HepG2 (cell line): Measurements from ENCODE around the gene C20orf204. TPM values are rescaled to one million over a fixed set of nuclear protein-coding genes. Genes with fewer than 3 reads are reported as not detected.

Experiments
- AFF4 ChIP-seq: sonication (generic); formaldehyde crosslinking; IDR thresholded peaks from 2 replicates; pipeline ENCODE4 v1.4.0; 2020; ENCODE audit warnings: missing genetic modification reagents
- AGO2 ChIP-seq: fragments of 200-400 bp; formaldehyde crosslinking; optimal IDR thresholded peaks from 2 replicates; pipeline ENCODE3; 2017; ENCODE audit warnings: mild to moderate bottlenecking, low read depth, low read length, moderate library complexity
- CENPT ChIP-seq: sonication (generic); formaldehyde crosslinking; IDR thresholded peaks from 2 replicates; pipeline ENCODE4 v1.8.0; 2022; ENCODE audit warnings: low read depth, mild to moderate bottlenecking, moderate library complexity, missing genetic modification reagents
- DDIT3 ChIP-seq: sonication (generic); formaldehyde crosslinking; IDR thresholded peaks from 2 replicates; pipeline ENCODE4 v1.4.0; 2020; ENCODE audit warnings: mild to moderate bottlenecking, missing genetic modification reagents
- EP300 ChIP-seq, 3 experiments: sonication (generic) in 1 of 3; formaldehyde crosslinking in 1 of 3; IDR thresholded peaks; 2 replicates each; pipeline versions ENCODE4 v1.5.1 to v1.6.1; 2011 to 2020; ENCODE audit warnings: low read depth in 2 of 3, low read length in 2 of 3, borderline replicate concordance in 1 of 3, improper control_type of control experiment in 1 of 3, mild to moderate bottlenecking in 1 of 3, missing genetic modification reagents in 1 of 3, moderate library complexity in 1 of 3
- HOXA9 ChIP-seq: sonication (generic); formaldehyde crosslinking; IDR thresholded peaks from 2 replicates; pipeline ENCODE4 v1.8.1; 2022; ENCODE audit warnings: missing genetic modification reagents, mild to moderate bottlenecking, moderate library complexity, borderline replicate concordance
- KLF13 ChIP-seq: sonication (generic); formaldehyde crosslinking; IDR thresholded peaks from 2 replicates; pipeline ENCODE4 v1.4.0; 2020; ENCODE audit warnings: mild to moderate bottlenecking, missing genetic modification reagents
- PAX8 ChIP-seq: sonication (generic); formaldehyde crosslinking; IDR thresholded peaks from 2 replicates; pipeline ENCODE4 v1.8.0; 2022; ENCODE audit warnings: mild to moderate bottlenecking, missing genetic modification reagents, borderline replicate concordance
- RELA ChIP-seq: sonication (generic); formaldehyde crosslinking; IDR thresholded peaks from 2 replicates; pipeline ENCODE4 v1.4.0; 2020; ENCODE audit warnings: missing genetic modification reagents
- SAFB2 ChIP-seq: sonication (generic); formaldehyde crosslinking; IDR thresholded peaks from 2 replicates; pipeline ENCODE4 v1.5.1; 2020; ENCODE audit warnings: missing genetic modification reagents, low read depth, mild to moderate bottlenecking, borderline replicate concordance
- SOX13 ChIP-seq, 3 experiments: fragments of 450-650 bp in 1 of 3; sonication (generic) in 1 of 3; formaldehyde crosslinking in 1 of 3; IDR thresholded peaks in 2 of 3; conservative IDR thresholded peaks in 1 of 3; 2 replicates each; pipeline versions ENCODE4 v1.5.0 to v1.6.1; 2016 to 2020; ENCODE audit warnings: antibody characterized with exemption in 1 of 3, mild to moderate bottlenecking in 1 of 3, missing compliant biosample characterization in 1 of 3, missing genetic modification reagents in 1 of 3, moderate library complexity in 1 of 3
- ZFP82 ChIP-seq: sonication (generic); formaldehyde crosslinking; IDR thresholded peaks from 2 replicates; pipeline ENCODE4 v1.5.1; 2020; ENCODE audit warnings: mild to moderate bottlenecking, missing genetic modification reagents, borderline replicate concordance
- ZNF7 ChIP-seq: IDR thresholded peaks from 2 replicates; pipeline ENCODE4 v1.6.1; 2016; ENCODE audit warnings: missing biosample characterization, missing genetic modification reagents
- polyA plus RNA-seq, 8 experiments: library from polyadenylated mRNA; depleted of rRNA in 3 of 8; stranded (reverse) in 7 of 8; unstranded in 1 of 8; fragments of >200 nt; fragmentation: Illumina TruSeq in 4 of 8; extraction: Trizol in 4 of 8; gene quantifications; 2 replicates each; pipeline versions ENCODE4 v1.2.1 to v1.2.3, GENCODE V29; 2011 to 2016; ENCODE audit warnings: low read depth in 4 of 8, missing spikeins in 1 of 8, mixed read lengths in 1 of 8; ENCODE audit not compliant: insufficient read depth in 1 of 8
- total RNA-seq, 5 experiments: library from RNA; depleted of rRNA; stranded (reverse); fragments of >200 nt; fragmentation: Illumina TruSeq; extraction: Trizol; gene quantifications; 2 replicates each; pipeline ENCODE4 v1.2.3, GENCODE V29; 2016; ENCODE audit warnings: low read depth in 1 of 5
- TF ChIP-seq, protein P1 (sequence below): IDR thresholded peaks from 2 replicates; pipeline ENCODE4 v1.6.1; 2016; ENCODE audit warnings: missing genetic modification reagents, missing compliant biosample characterization
- TF ChIP-seq, protein P2 (sequence below): sonication (generic); formaldehyde crosslinking; IDR thresholded peaks from 2 replicates; pipeline ENCODE4 v1.4.0; 2020; ENCODE audit warnings: missing genetic modification reagents, borderline replicate concordance
- TF ChIP-seq, protein P3 (sequence below): sonication (generic); formaldehyde crosslinking; IDR thresholded peaks from 2 replicates; pipeline ENCODE4 v1.5.0; 2020; ENCODE audit warnings: mild to moderate bottlenecking, missing genetic modification reagents

The C20orf204 gene
- total and polyA plus RNA-seq, 2 of the 13 experiments (the other 11 are each of a cell fraction or from before 2014, with no cell fraction given) = 22.1 to 80.0 TPM

DNA sequence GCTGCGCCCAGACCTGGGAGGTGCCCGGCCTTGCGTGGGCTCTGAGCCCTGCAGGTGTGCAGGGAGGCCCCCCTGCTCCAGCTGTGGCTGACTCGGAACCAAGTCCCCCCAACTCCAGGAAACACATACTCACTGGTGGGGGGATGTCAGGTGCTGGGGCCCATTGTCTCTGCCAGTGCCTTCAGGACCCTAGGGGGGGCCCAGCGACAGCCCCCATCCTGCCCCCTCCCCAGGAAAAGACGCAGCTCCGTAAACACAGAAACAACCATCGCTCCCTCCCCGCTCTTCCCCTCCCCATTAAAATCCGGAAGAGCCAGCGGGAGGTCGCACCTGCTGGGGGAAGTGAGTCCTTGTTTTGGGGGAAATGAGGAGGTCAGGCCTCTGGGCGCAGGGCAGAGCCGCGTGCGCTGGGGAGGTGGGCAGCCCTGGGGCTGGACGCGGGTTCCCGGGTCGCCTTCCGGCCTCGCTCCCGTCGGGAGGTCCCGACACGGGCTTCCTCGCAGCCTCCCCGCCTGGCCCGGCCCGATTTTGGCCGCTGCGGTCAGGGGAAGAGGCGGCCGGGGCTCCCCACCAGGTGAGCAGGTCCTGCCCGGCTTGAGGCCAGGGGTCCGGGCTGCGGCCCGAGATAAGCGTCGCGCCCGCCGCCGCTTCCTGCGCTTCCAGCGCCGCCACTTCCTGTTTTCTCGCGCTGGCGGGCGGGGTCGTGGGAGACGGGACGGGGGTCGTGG, 6.2 kb downstream of the C20orf204 start (continued):
- TF ChIP-seq PAX8 (CRISPR knock-in tag) (0 out of 2 replicates have a peak, but pooled peaks have one; percentile 59), SOX13 (IDR thresholded peaks at IDR 0.05) (no peak), SOX13 (CRISPR knock-in tag; conservative IDR thresholded peaks at IDR 0.05 in 1 of 2, IDR thresholded peaks at IDR 0.05 in 1 of 2) (peak; percentile 19 to 82; a peak in 1 of 4 replicates), RELA (CRISPR knock-in tag) (no peak), EP300 (IDR thresholded peaks at IDR 0.05; ENCODE audit: low read depth in 2 of 2, low read length in 2 of 2) (peak in 1 of 2 experiments; percentile 27; a peak in 1 of 4 replicates), EP300 (CRISPR knock-in tag; IDR thresholded peaks at IDR 0.05; ENCODE audit: borderline replicate concordance) (0 out of 2 replicates have a peak, but pooled peaks have one; percentile 16), ZFP82 (CRISPR knock-in tag) (0 out of 2 replicates have a peak, but pooled peaks have one; percentile 70), AGO2 (peak; percentile 99), CENPT (CRISPR knock-in tag) (0 out of 2 replicates have a peak, but pooled peaks have one; percentile 31), AFF4 (CRISPR knock-in tag) (peak; percentile 84; the same call in 1 of the 2 replicates), ZNF7 (CRISPR knock-in tag) (no peak), DDIT3 (CRISPR knock-in tag) (no peak), SAFB2 (CRISPR knock-in tag) (peak; percentile 60), HOXA9 (CRISPR knock-in tag) (no peak), KLF13 (CRISPR knock-in tag) (0 out of 2 replicates have a peak, but pooled peaks have one; percentile 38)
- TF ChIP-seq, protein P1, sequence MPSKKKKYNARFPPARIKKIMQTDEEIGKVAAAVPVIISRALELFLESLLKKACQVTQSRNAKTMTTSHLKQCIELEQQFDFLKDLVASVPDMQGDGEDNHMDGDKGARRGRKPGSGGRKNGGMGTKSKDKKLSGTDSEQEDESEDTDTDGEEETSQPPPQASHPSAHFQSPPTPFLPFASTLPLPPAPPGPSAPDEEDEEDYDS (CRISPR knock-in tag) = no peak; the same call in 1 of the 2 replicates
- TF ChIP-seq, protein P2, sequence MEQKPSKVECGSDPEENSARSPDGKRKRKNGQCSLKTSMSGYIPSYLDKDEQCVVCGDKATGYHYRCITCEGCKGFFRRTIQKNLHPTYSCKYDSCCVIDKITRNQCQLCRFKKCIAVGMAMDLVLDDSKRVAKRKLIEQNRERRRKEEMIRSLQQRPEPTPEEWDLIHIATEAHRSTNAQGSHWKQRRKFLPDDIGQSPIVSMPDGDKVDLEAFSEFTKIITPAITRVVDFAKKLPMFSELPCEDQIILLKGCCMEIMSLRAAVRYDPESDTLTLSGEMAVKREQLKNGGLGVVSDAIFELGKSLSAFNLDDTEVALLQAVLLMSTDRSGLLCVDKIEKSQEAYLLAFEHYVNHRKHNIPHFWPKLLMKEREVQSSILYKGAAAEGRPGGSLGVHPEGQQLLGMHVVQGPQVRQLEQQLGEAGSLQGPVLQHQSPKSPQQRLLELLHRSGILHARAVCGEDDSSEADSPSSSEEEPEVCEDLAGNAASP (CRISPR knock-in tag) = peak; percentile 64; the same call in 1 of the 2 replicates
- TF ChIP-seq, protein P3, sequence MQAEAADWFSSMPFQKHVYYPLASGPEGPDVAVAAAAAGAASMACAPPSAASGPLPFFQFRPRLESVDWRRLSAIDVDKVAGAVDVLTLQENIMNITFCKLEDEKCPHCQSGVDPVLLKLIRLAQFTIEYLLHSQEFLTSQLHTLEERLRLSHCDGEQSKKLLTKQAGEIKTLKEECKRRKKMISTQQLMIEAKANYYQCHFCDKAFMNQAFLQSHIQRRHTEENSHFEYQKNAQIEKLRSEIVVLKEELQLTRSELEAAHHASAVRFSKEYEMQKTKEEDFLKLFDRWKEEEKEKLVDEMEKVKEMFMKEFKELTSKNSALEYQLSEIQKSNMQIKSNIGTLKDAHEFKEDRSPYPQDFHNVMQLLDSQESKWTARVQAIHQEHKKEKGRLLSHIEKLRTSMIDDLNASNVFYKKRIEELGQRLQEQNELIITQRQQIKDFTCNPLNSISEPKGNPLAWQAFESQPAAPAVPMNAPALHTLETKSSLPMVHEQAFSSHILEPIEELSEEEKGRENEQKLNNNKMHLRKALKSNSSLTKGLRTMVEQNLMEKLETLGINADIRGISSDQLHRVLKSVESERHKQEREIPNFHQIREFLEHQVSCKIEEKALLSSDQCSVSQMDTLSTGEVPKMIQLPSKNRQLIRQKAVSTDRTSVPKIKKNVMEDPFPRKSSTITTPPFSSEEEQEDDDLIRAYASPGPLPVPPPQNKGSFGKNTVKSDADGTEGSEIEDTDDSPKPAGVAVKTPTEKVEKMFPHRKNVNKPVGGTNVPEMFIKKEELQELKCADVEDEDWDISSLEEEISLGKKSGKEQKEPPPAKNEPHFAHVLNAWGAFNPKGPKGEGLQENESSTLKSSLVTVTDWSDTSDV = peak; percentile 54; the same call in 1 of the 2 replicates
